BE2C (cell line): Measurements from ENCODE around the gene STAT6.

Experiments used
- DNase-seq: peaks from one replicate; pipeline ENCODE4 v3.0.0-alpha.2; 2020
- H3K27me3 ChIP-seq: fragments of 250-450 bp; sonication (Bioruptor Pico); 2 replicates; pipeline ENCODE4 v1.5.1; 2020; ENCODE audit warnings: mild to moderate bottlenecking
- H3K36me3 ChIP-seq: fragments of 250-450 bp; sonication (Bioruptor Pico); 2 replicates; pipeline ENCODE4 v1.5.1; 2020; ENCODE audit warnings: mild to moderate bottlenecking
- H3K4me1 ChIP-seq: fragments of 250-450 bp; sonication (Bioruptor Pico); 2 replicates; pipeline ENCODE4 v1.5.1; 2020
- H3K4me3 ChIP-seq: 2 replicates; pipeline ENCODE4 v1.5.1; 2011; ENCODE audit warnings: low read depth, low read length
- H3K9me3 ChIP-seq: fragments of 250-450 bp; sonication (Bioruptor Pico); 2 replicates; pipeline ENCODE4 v1.5.1; 2020
- CTCF ChIP-seq: IDR thresholded peaks from 2 replicates; pipeline ENCODE4 v1.5.1; 2012; ENCODE audit warnings: mild to moderate bottlenecking, low read depth, low read length

STAT6 gene

GRCh38 chr12:57051011-57051410 lies 60.2 kb downstream of the STAT6 start:
- Histone ChIP-seq H3K4me1 (no peaks in the 10 kb centered on the region), H3K36me3 (no peaks in the 10 kb centered on the region), H3K4me3 (no peak overlapping the region), H3K27me3 (no peaks in the 10 kb centered on the region), H3K9me3 (no peaks in the 10 kb centered on the region)
- no peak for TF ChIP-seq CTCF
- no peak for DNase-seq

DNA sequence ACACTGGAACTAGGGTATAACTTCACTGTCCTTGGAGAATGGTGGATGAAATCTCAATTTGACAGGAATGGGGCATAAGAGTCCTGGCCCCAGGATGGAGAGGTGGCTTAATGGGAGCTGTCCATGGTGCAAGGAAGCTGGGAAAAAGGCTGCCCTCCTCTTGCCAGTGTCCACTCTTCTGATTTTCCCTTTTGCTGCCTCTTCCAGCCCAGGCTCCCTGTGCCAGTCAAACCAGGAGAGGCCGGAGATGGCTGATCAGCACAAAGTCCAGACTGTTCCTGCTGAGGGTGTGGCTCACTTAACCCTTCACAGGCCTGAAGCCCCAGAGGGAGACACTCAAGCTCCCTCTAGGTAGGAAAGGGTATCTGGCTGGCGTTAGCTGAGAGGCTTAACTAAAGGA lies 61.3 kb downstream of the STAT6 start, which contains the start of gene MYO1A:
MYO1A (minus strand) TSS at position 240 of the 400 bp plus-strand sequence. CDS start 1,806 bp downstream, outside the sequence.
- no peaks in the 10 kb centered on the region for H3K27me3 ChIP-seq
- H3K36me3 ChIP-seq = no peaks in the 10 kb centered on the region
- no peak for DNase-seq
- no peaks in the 10 kb centered on the region for H3K9me3 ChIP-seq
- H3K4me3 ChIP-seq = no peak within 1 kb of the TSS
- TF ChIP-seq CTCF = no peak
- no peaks in the 10 kb centered on the region for H3K4me1 ChIP-seq

- Histone ChIP-seq H3K36me3 (no peaks in the 10 kb centered on the region), H3K4me3 (no peak overlapping the region), H3K4me1 (no peaks in the 10 kb centered on the region), H3K9me3 (no peaks in the 10 kb centered on the region), H3K27me3 (no peaks in the 10 kb centered on the region)
- no peak for DNase-seq
- TF ChIP-seq CTCF = no peak
Measured at GRCh38 chr12:57049119-57049446, 62.1 kb downstream of the STAT6 start.

GRCh38 chr12:57048423-57049118 lies 62.6 kb downstream of the STAT6 start:
- Histone ChIP-seq H3K9me3 (no peaks in the 10 kb centered on the region), H3K4me3 (no peak overlapping the region), H3K27me3 (no peaks in the 10 kb centered on the region), H3K36me3 (no peaks in the 10 kb centered on the region), H3K4me1 (no peaks in the 10 kb centered on the region)
- DNase-seq = no peak
- no peak for TF ChIP-seq CTCF

GRCh38 chr12:57047981-57048380 lies 63.2 kb downstream of the STAT6 start:
- no peak for DNase-seq
- H3K36me3 ChIP-seq = no peaks in the 10 kb centered on the region
- no peaks in the 10 kb centered on the region for H3K4me1 ChIP-seq
- H3K4me3 ChIP-seq = no peak overlapping the region
- no peaks in the 10 kb centered on the region for H3K27me3 ChIP-seq
- no peaks in the 10 kb centered on the region for H3K9me3 ChIP-seq
- TF ChIP-seq CTCF = no peak

GRCh38 chr12:57046947-57047890 lies 63.9 kb downstream of the STAT6 start:
- Histone ChIP-seq H3K9me3 (no peaks in the 10 kb centered on the region), H3K36me3 (no peaks in the 10 kb centered on the region), H3K27me3 (no peaks in the 10 kb centered on the region), H3K4me3 (no peak overlapping the region), H3K4me1 (no peaks in the 10 kb centered on the region)
- DNase-seq = no peak
- no peak for TF ChIP-seq CTCF
